Putamen (tissue), 1 donor: ENCODE measurements around the gene HAL.
A peak's percentile ranks its signal among the peaks of the same experiment; 100 is the strongest.

Experiments
- DNase-seq: peaks from one replicate; pipeline ENCODE4 v3.0.0-alpha.2; 2016; ENCODE audit warnings: low spot score

The HAL gene

GRCh38 chr12:95996034-95996658 lies at the start of gene HAL:
TSS of gene HAL (minus strand) at chr12:95996344. CDS start at chr12:95995910, 434 bp downstream.
- no peak for DNase-seq

- DNase-seq = no peak
Measured at GRCh38 chr12:96045566-96045965, 49.4 kb upstream of the HAL start.

- DNase-seq = no peak
Measured at GRCh38 chr12:96044943-96045290, 48.8 kb upstream of the HAL start.

GRCh38 chr12:96044017-96044942 lies 48.1 kb upstream of the HAL start:
- DNase-seq = no peak

- no peak for DNase-seq
Measured at GRCh38 chr12:96041181-96041580, 45.0 kb upstream of the HAL start.

GRCh38 chr12:96040305-96041133 lies 44.4 kb upstream of the HAL start:
- no peak for DNase-seq

GRCh38 chr12:96039516-96039915 lies 43.4 kb upstream of the HAL start:
- DNase-seq = no peak

GRCh38 chr12:96036765-96037455 lies 40.8 kb upstream of the HAL start:
- DNase-seq = no peak

GRCh38 chr12:96035283-96036236 lies 39.4 kb upstream of the HAL start, which contains the start of gene LTA4H:
TSS of gene LTA4H (minus strand) at chr12:96035587. CDS start at chr12:96035519, 68 bp downstream.
- peak; percentile 96 for DNase-seq

GRCh38 chr12:96034621-96035282 lies 38.6 kb upstream of the HAL start:
- DNase-seq = peak; percentile 14

- no peak for DNase-seq
Measured at GRCh38 chr12:96033549-96034389, 37.6 kb upstream of the HAL start.

GRCh38 chr12:96029826-96030225 lies 33.7 kb upstream of the HAL start:
- no peak for DNase-seq

GRCh38 chr12:96028538-96028937 lies 32.4 kb upstream of the HAL start:
- DNase-seq = no peak

GRCh38 chr12:96026331-96026730 lies 30.2 kb upstream of the HAL start:
- no peak for DNase-seq

GRCh38 chr12:96025518-96025917 lies 29.4 kb upstream of the HAL start:
- no peak for DNase-seq

- no peak for DNase-seq
Measured at GRCh38 chr12:96020314-96021003, 24.3 kb upstream of the HAL start.

- no peak for DNase-seq
Measured at GRCh38 chr12:96015672-96016071, 19.5 kb upstream of the HAL start.

GRCh38 chr12:96014943-96015599 lies 18.9 kb upstream of the HAL start:
- DNase-seq = no peak
